ENCODE measurements around the gene F13A1. TPM values are rescaled to one million over a fixed set of nuclear protein-coding genes. Genes with fewer than 3 reads are reported as not detected.

Gene F13A1
- total RNA-seq, 1 donor from 2014 or later, result 0.24 TPM

DNA sequence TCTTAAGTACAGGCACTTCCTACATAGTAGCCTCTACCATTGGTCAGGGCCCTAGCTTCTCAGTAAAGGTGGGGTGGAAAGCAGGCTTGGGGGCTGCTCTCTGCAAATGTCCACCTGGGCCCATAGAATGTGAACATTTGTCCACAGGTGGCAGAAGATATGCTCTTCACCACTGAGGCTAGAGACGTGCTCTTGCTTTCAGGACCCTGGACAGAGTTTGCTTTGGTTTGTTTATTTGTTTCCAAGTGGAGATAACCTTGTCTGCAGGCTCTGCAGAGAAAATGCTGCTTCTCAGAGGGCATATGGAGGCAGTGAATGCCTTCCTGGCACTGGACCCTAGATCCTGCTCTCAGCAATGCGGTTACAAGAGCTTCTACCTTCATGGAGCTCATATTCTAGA, 129.0 kb downstream of the F13A1 start:
- no peak for DNase-seq (ENCODE audit: low spot score, unreplicated experiment)
- Mint-ChIP-seq H3K27ac (no peak overlapping the region), H3K4me3 (ENCODE audit: low read depth) (no peak overlapping the region), H3K36me3 (ENCODE audit: insufficient read depth) (no peaks in the 10 kb centered on the region), H3K9me3 (ENCODE audit: low read depth) (no peaks in the 10 kb centered on the region), H3K4me1 (ENCODE audit: low read depth) (no peaks in the 10 kb centered on the region), H3K27me3 (peaks cover 19% of the 10 kb centered on the region)
- TF ChIP-seq, protein P1, sequence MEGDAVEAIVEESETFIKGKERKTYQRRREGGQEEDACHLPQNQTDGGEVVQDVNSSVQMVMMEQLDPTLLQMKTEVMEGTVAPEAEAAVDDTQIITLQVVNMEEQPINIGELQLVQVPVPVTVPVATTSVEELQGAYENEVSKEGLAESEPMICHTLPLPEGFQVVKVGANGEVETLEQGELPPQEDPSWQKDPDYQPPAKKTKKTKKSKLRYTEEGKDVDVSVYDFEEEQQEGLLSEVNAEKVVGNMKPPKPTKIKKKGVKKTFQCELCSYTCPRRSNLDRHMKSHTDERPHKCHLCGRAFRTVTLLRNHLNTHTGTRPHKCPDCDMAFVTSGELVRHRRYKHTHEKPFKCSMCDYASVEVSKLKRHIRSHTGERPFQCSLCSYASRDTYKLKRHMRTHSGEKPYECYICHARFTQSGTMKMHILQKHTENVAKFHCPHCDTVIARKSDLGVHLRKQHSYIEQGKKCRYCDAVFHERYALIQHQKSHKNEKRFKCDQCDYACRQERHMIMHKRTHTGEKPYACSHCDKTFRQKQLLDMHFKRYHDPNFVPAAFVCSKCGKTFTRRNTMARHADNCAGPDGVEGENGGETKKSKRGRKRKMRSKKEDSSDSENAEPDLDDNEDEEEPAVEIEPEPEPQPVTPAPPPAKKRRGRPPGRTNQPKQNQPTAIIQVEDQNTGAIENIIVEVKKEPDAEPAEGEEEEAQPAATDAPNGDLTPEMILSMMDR (IDR thresholded peaks at IDR 0.05; ENCODE audit: unreplicated experiment), result no peak

DNA sequence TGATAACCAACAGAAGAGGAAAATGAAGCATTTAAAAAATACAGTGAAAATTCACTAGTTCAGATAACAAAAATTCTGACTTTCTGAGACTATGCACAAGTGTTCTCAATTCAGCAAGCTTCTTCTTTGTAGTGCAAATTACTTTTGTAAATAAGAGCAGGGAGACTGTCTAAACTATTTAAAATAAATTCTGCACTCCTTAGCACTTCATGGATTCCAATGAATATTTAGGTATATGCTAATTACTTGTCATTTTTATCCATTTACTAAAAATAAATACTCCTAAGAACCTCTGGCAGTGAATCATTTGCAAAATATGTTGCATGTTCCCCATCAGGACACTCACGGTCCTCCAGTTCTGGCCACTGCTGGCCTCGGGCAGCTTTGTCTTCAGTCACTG, 139.8 kb downstream of the F13A1 start:
- no peak for DNase-seq (ENCODE audit: low spot score, unreplicated experiment)
- no peaks in the 10 kb centered on the region for H3K36me3 Mint-ChIP-seq (ENCODE audit: insufficient read depth)
- no peak overlapping the region for H3K27ac Mint-ChIP-seq
- no peak overlapping the region for H3K4me3 Mint-ChIP-seq (ENCODE audit: low read depth)
- H3K27me3 Mint-ChIP-seq, result peaks cover 7% of the 10 kb centered on the region
- no peaks in the 10 kb centered on the region for H3K9me3 Mint-ChIP-seq (ENCODE audit: low read depth)
- H3K4me1 Mint-ChIP-seq (ENCODE audit: low read depth), result no peaks in the 10 kb centered on the region
- TF ChIP-seq, protein P1 (IDR thresholded peaks at IDR 0.05; ENCODE audit: unreplicated experiment), result no peak

DNA sequence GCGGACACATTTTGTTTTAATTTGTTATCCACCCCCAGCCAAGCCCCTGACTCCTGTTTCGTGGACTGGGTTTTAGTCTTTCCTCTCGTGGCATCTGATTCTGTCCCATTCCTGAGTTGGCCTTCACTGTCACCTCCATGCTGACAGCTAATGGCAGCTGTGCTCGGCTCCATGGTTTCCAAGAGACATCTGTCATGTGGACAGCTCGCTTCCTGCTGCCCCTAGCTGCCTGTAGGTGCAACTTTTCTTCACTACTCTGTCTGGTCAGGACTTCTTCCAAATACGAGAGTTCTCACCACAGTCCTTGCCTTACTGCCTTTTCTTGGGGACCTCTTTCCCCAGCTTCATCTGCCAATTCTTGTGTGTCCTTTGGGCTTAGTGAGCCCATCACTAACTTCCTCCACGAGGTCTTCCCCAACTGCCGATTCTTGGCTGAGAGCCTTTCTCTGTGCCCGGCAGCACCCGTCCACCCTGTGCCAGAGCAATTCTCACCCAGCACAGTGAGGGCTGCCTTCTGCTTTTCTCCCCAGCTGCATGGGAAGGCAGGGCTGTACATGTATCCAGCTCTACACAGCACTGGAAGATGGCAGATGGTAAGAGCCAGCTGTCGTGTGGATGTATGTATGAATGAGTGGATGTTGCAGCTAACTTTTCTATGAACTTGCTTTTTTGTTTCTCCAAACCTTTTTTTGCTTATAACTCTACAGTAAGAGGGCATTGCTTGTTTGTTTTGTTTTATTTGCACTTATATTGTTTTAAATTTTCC, 140.4 kb downstream of the F13A1 start:
- Mint-ChIP-seq H3K27me3 (peaks cover 7% of the 10 kb centered on the region), H3K4me1 (ENCODE audit: low read depth) (no peaks in the 10 kb centered on the region), H3K4me3 (ENCODE audit: low read depth) (no peak overlapping the region), H3K9me3 (ENCODE audit: low read depth) (no peaks in the 10 kb centered on the region), H3K36me3 (ENCODE audit: insufficient read depth) (no peaks in the 10 kb centered on the region), H3K27ac (no peak overlapping the region)
- TF ChIP-seq, protein P1 (IDR thresholded peaks at IDR 0.05; ENCODE audit: unreplicated experiment), result peak; percentile 14
- no peak for DNase-seq (ENCODE audit: low spot score, unreplicated experiment)

DNA sequence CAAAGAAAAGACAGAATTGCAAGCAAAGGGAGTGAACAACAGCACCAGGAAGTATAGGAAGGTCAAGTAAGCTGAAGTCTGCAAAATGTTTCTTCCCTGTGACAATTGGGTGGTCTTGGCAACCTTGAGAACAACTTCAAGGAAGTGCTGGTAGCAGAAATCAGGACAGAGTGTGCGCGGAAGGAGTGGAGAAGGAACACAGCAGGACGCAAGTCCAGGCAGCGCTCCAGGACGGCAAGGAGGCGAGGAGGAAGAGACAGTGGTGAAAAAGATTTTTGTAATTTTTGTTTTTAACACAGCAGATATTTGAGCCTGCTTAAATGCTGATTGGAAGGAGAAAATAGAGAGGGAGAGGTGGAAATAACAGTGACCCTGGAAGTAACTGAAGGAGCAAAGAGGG, 141.7 kb downstream of the F13A1 start:
- Mint-ChIP-seq H3K9me3 (ENCODE audit: low read depth) (no peaks in the 10 kb centered on the region), H3K27ac (no peak overlapping the region), H3K4me1 (ENCODE audit: low read depth) (no peaks in the 10 kb centered on the region), H3K4me3 (ENCODE audit: low read depth) (no peak overlapping the region), H3K27me3 (peaks cover 7% of the 10 kb centered on the region), H3K36me3 (ENCODE audit: insufficient read depth) (no peaks in the 10 kb centered on the region)
- TF ChIP-seq, protein P1 (IDR thresholded peaks at IDR 0.05; ENCODE audit: unreplicated experiment), result no peak
- no peak for DNase-seq (ENCODE audit: low spot score, unreplicated experiment)

DNA sequence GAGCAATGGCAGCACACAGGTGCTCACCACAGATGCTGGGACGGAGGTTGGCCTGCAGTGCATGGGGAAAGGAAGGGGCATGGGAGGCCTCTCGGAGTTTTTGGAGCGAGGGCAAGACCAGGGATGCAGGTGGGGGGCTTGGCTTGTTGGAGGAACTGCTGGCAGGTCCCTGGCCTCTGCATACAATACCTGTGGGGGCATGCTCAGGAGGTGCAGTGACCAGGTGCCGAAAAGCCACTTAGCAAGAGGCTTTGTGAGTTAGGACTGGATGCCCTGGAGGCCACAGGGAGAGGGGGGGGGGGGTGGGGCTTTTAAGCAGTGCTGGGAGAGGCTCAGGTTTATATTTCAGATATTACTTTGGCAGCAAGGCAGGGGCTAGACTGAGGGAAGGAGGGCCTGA, 142.7 kb downstream of the F13A1 start:
- H3K27ac Mint-ChIP-seq, result no peak overlapping the region
- DNase-seq (ENCODE audit: low spot score, unreplicated experiment), result no peak
- no peak overlapping the region for H3K4me3 Mint-ChIP-seq (ENCODE audit: low read depth)
- TF ChIP-seq, protein P1 (IDR thresholded peaks at IDR 0.05; ENCODE audit: unreplicated experiment), result no peak
- H3K4me1 Mint-ChIP-seq (ENCODE audit: low read depth), result no peaks in the 10 kb centered on the region
- peaks cover 7% of the 10 kb centered on the region for H3K27me3 Mint-ChIP-seq
- H3K36me3 Mint-ChIP-seq (ENCODE audit: insufficient read depth), result no peaks in the 10 kb centered on the region
- H3K9me3 Mint-ChIP-seq (ENCODE audit: low read depth), result no peaks in the 10 kb centered on the region
